HepG2 (cell line): ENCODE data around the gene SATB1. TPM values are rescaled to one million over a fixed set of nuclear protein-coding genes. Genes with fewer than 3 reads are reported as not detected.

ENCODE experiments used
- CENPX ChIP-seq: sonication (generic); formaldehyde crosslinking; IDR thresholded peaks from 2 replicates; pipeline ENCODE4 v1.9.0; 2021; ENCODE audit warnings: mild to moderate bottlenecking, missing genetic modification reagents, moderate library complexity
- FOXA1 ChIP-seq, 2 experiments: fragments of 450-650 bp in 1 of 2; sonication (generic) in 1 of 2; formaldehyde crosslinking in 1 of 2; IDR thresholded peaks; 2 replicates each; pipeline versions ENCODE4 v1.4.0 to v1.6.1; 2016 to 2020; ENCODE audit warnings: missing genetic modification reagents in 1 of 2
- FOXA3 ChIP-seq: IDR thresholded peaks from 2 replicates; pipeline ENCODE4 v1.6.1; 2016; ENCODE audit warnings: missing genetic modification reagents, missing compliant biosample characterization
- SUZ12 ChIP-seq: fragments of 150-350 bp; IDR thresholded peaks from 2 replicates; pipeline ENCODE4 v1.6.1; 2014; ENCODE audit warnings: low read depth, low read length
- TGIF2 ChIP-seq: IDR thresholded peaks from 2 replicates; pipeline ENCODE4 v1.6.1; 2016; ENCODE audit warnings: control low read depth, missing compliant biosample characterization
- ZNF101 ChIP-seq: sonication (generic); formaldehyde crosslinking; IDR thresholded peaks from 2 replicates; pipeline ENCODE4 v1.4.0; 2020; ENCODE audit warnings: mild to moderate bottlenecking, low read depth, missing genetic modification reagents, borderline replicate concordance
- polyA plus RNA-seq, 8 experiments: library from polyadenylated mRNA; depleted of rRNA in 3 of 8; stranded (reverse) in 7 of 8; unstranded in 1 of 8; fragments of >200 nt; fragmentation: Illumina TruSeq in 4 of 8; extraction: Trizol in 4 of 8; gene quantifications; 2 replicates each; pipeline versions ENCODE4 v1.2.1 to v1.2.3, GENCODE V29; 2011 to 2016; ENCODE audit warnings: low read depth in 4 of 8, missing spikeins in 1 of 8, mixed read lengths in 1 of 8; ENCODE audit not compliant: insufficient read depth in 1 of 8
- total RNA-seq, 5 experiments: library from RNA; depleted of rRNA; stranded (reverse); fragments of >200 nt; fragmentation: Illumina TruSeq; extraction: Trizol; gene quantifications; 2 replicates each; pipeline ENCODE4 v1.2.3, GENCODE V29; 2016; ENCODE audit warnings: low read depth in 1 of 5
- TF ChIP-seq, protein P1 (sequence below): sonication (generic); formaldehyde crosslinking; IDR thresholded peaks from 2 replicates; pipeline ENCODE4 v1.8.0; 2022; ENCODE audit warnings: missing genetic modification reagents, mild to moderate bottlenecking, inconsistent platforms, borderline replicate concordance
- TF ChIP-seq, protein P2 (sequence below): IDR thresholded peaks from 2 replicates; pipeline ENCODE4 v1.6.1; 2016
- TF ChIP-seq, protein P3 (sequence below): sonication (generic); formaldehyde crosslinking; IDR thresholded peaks from 2 replicates; pipeline ENCODE4 v1.4.0; 2020; ENCODE audit warnings: mild to moderate bottlenecking, low read depth, missing genetic modification reagents
- TF ChIP-seq, protein P4 (sequence below), 2 experiments: IDR thresholded peaks; 2 replicates each; pipeline ENCODE4 v1.6.1; 2011 to 2012; ENCODE audit warnings: low read length in 2 of 2, borderline replicate concordance in 1 of 2, low read depth in 1 of 2, mild to moderate bottlenecking in 1 of 2, moderate library complexity in 1 of 2

Gene SATB1
- total and polyA plus RNA-seq, 2 of the 13 experiments (the other 11 are each of a cell fraction or from before 2014, with no cell fraction given): 0.03 TPM; not detected in 1

DNA sequence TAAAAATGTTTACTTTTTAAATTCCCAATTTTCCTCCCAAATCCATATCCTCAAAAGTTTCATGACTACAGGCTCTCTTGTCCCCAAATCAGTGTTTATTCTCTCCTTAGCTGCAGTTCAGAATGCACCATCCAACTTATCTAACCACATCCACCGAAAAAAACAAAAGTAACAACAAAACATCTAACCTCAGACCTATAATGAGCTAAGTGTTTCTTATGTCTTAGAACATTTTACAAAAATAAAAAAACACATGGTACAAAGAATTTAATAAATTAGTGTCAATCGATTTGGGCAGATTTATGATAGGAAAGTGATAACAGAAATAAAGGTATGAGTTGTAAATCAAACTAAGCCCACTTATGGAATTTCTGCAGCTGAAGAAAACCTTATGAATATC, 13.6 kb downstream of the SATB1 start (continued):
- TF ChIP-seq SUZ12: no peak
- TF ChIP-seq ZNF101 (CRISPR knock-in tag): no peak
- TF ChIP-seq, protein P1, sequence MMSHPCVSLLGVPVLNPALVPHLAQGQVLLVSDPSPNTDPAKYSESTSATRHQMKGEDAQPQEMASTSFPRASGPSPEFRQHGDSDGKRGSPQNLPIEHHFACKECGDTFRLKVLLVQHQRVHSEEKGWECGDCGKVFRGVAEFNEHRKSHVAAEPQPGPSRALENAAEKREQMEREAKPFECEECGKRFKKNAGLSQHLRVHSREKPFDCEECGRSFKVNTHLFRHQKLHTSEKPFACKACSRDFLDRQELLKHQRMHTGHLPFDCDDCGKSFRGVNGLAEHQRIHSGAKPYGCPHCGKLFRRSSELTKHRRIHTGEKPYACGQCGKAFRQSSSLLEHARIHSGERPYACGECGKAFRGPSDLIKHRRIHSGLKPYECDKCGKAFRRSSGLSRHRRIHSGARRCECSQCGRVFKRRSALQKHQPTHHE (CRISPR knock-in tag): no peak
- TF ChIP-seq, protein P2, sequence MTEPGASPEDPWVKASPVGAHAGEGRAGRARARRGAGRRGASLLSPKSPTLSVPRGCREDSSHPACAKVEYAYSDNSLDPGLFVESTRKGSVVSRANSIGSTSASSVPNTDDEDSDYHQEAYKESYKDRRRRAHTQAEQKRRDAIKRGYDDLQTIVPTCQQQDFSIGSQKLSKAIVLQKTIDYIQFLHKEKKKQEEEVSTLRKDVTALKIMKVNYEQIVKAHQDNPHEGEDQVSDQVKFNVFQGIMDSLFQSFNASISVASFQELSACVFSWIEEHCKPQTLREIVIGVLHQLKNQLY (CRISPR knock-in tag): no peak
- no peak for TF ChIP-seq FOXA1 (IDR thresholded peaks at IDR 0.05)
- no peak for TF ChIP-seq FOXA1 (CRISPR knock-in tag; IDR thresholded peaks at IDR 0.05)
- TF ChIP-seq FOXA3 (CRISPR knock-in tag): no peak
- TF ChIP-seq CENPX (CRISPR knock-in tag): no peak
- TF ChIP-seq, protein P3, sequence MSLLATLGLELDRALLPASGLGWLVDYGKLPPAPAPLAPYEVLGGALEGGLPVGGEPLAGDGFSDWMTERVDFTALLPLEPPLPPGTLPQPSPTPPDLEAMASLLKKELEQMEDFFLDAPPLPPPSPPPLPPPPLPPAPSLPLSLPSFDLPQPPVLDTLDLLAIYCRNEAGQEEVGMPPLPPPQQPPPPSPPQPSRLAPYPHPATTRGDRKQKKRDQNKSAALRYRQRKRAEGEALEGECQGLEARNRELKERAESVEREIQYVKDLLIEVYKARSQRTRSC: no peak
- TF ChIP-seq TGIF2 (CRISPR knock-in tag): no peak
- TF ChIP-seq, protein P4, sequence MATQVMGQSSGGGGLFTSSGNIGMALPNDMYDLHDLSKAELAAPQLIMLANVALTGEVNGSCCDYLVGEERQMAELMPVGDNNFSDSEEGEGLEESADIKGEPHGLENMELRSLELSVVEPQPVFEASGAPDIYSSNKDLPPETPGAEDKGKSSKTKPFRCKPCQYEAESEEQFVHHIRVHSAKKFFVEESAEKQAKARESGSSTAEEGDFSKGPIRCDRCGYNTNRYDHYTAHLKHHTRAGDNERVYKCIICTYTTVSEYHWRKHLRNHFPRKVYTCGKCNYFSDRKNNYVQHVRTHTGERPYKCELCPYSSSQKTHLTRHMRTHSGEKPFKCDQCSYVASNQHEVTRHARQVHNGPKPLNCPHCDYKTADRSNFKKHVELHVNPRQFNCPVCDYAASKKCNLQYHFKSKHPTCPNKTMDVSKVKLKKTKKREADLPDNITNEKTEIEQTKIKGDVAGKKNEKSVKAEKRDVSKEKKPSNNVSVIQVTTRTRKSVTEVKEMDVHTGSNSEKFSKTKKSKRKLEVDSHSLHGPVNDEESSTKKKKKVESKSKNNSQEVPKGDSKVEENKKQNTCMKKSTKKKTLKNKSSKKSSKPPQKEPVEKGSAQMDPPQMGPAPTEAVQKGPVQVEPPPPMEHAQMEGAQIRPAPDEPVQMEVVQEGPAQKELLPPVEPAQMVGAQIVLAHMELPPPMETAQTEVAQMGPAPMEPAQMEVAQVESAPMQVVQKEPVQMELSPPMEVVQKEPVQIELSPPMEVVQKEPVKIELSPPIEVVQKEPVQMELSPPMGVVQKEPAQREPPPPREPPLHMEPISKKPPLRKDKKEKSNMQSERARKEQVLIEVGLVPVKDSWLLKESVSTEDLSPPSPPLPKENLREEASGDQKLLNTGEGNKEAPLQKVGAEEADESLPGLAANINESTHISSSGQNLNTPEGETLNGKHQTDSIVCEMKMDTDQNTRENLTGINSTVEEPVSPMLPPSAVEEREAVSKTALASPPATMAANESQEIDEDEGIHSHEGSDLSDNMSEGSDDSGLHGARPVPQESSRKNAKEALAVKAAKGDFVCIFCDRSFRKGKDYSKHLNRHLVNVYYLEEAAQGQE (IDR thresholded peaks at IDR 0.05; ENCODE audit: borderline replicate concordance in 1 of 2, low read depth in 1 of 2, low read length in 2 of 2): no peak
